ENCODE results near the gene GPR68. TPM values are rescaled to one million over a fixed set of nuclear protein-coding genes. Genes with fewer than 3 reads are reported as not detected.
A peak's percentile ranks its signal among the peaks of the same experiment; 100 is the strongest.
"Not testable (repeated sequence)": the region's sequence is repeated elsewhere in the genome, so short reads cannot be mapped to it uniquely, and the experiment has no call there.

Gene GPR68
- total RNA-seq, 1 experiment from 2014 or later: not detected

- no peak overlapping the region for H3K4me3 ChIP-seq (ENCODE audit: low read length)
- H3K27ac ChIP-seq (ENCODE audit: low read length): no peak overlapping the region
- no peaks in the 10 kb centered on the region for H3K9me2 ChIP-seq (replicated peaks; ENCODE audit: insufficient read depth, low read length)
- no peaks in the 10 kb centered on the region for H4K20me1 ChIP-seq (ENCODE audit: insufficient read depth, low read depth, low read length)
- no peak overlapping the region for H3K4me2 ChIP-seq (ENCODE audit: low read depth, low read length, poor library complexity, severe bottlenecking)
- no peak overlapping the region for H2AFZ ChIP-seq (ENCODE audit: low read length)
- H3K9me3 ChIP-seq (ENCODE audit: low read length): no peaks in the 10 kb centered on the region
- peaks cover 28% of the 10 kb centered on the region for H3K4me1 ChIP-seq (ENCODE audit: low read length)
- H3K36me3 ChIP-seq (ENCODE audit: insufficient read depth, low read length): no peaks in the 10 kb centered on the region
- H3K79me2 ChIP-seq (ENCODE audit: low read length): no peaks in the 10 kb centered on the region
- DNase-seq: no peak
- no peaks in the 10 kb centered on the region; the same call in 1 of the 2 replicates for H3K27me3 ChIP-seq (ENCODE audit: low read length)
- H3K9ac ChIP-seq (ENCODE audit: low read length): no peak overlapping the region
These were observed 10.0 kb upstream of the GPR68 start for GRCh38 chr14:91254461-91254860.

GRCh38 chr14:91253795-91254323 is 9.4 kb upstream of the GPR68 start:
- peak overlapping the region; percentile 50 for H3K4me2 ChIP-seq (ENCODE audit: low read depth, low read length, poor library complexity, severe bottlenecking)
- H3K9me2 ChIP-seq (replicated peaks; ENCODE audit: insufficient read depth, low read length): no peaks in the 10 kb centered on the region
- no peaks in the 10 kb centered on the region for H3K79me2 ChIP-seq (ENCODE audit: low read length)
- H3K36me3 ChIP-seq (ENCODE audit: insufficient read depth, low read length): no peaks in the 10 kb centered on the region
- H3K9me3 ChIP-seq (ENCODE audit: low read length): no peaks in the 10 kb centered on the region
- no peak for DNase-seq
- peak overlapping the region; percentile 26; the same call in 1 of the 2 replicates for H3K9ac ChIP-seq (ENCODE audit: low read length)
- no peaks in the 10 kb centered on the region; the same call in 1 of the 2 replicates for H3K27me3 ChIP-seq (ENCODE audit: low read length)
- H3K27ac ChIP-seq (ENCODE audit: low read length): no peak overlapping the region
- peaks cover 32% of the 10 kb centered on the region for H3K4me1 ChIP-seq (ENCODE audit: low read length)
- H2AFZ ChIP-seq (ENCODE audit: low read length): no peak overlapping the region
- no peaks in the 10 kb centered on the region for H4K20me1 ChIP-seq (ENCODE audit: insufficient read depth, low read depth, low read length)
- peak overlapping the region; percentile 48; the same call in 1 of the 2 replicates for H3K4me3 ChIP-seq (ENCODE audit: low read length)

DNA sequence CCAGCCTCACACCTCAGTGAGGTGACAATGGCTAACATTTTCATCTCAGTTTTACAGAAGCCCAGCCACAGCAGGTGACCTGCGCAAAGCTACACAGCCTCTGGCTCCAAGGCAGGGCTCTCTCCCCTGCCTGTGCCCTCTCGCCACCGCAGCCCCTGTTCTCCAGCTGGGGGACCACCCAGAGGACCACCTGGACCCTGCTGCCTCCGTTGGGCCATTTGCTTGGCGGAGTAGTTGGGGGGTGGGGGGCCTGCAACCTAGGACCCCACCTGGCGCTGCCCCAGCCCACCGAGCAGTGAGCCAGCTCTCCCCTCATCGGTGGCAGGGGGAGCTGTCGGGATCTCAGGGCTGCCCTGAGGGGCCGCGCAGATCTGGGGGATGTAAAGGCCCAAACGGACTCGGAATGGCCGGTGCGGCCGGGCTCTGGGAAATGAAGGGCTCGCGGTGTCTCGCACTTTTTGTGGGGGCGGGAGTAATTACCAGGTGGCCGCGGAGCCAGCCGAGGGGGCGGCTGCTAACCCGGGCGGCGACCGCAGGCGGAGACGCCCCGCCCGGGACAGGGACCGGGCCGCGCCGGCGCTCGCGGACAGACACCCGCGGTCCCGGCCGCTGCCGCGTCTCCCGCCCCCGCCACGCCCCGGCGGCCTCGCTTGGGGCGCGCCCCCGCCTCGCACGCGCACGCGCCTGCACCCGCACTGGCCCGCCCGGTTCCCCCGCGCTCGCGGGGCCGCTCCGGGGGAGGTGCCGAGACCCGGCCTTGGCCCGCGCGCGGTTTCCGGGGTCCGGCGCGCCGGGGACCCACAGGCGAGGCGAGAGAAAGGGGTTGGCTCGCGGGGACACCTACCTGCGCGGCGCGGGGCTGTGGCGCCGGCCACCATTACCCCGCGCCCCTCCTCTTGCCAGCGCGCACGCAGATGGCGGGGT is 8.6 kb upstream of the GPR68 start:
- peak overlapping the region; percentile 46 for H3K9ac ChIP-seq (ENCODE audit: low read length)
- H3K27me3 ChIP-seq (ENCODE audit: low read length): no peaks in the 10 kb centered on the region; the same call in 1 of the 2 replicates
- H3K4me2 ChIP-seq (ENCODE audit: low read depth, low read length, poor library complexity, severe bottlenecking): peak overlapping the region; percentile 72
- peak overlapping the region; percentile 65 for H3K4me3 ChIP-seq (ENCODE audit: low read length)
- H3K9me3 ChIP-seq (ENCODE audit: low read length): no peaks in the 10 kb centered on the region
- no peak for DNase-seq
- no peaks in the 10 kb centered on the region for H4K20me1 ChIP-seq (ENCODE audit: insufficient read depth, low read depth, low read length)
- peaks cover 32% of the 10 kb centered on the region for H3K4me1 ChIP-seq (ENCODE audit: low read length)
- no peaks in the 10 kb centered on the region for H3K79me2 ChIP-seq (ENCODE audit: low read length)
- peak overlapping the region; percentile 34; the same call in 1 of the 2 replicates for H2AFZ ChIP-seq (ENCODE audit: low read length)
- no peak overlapping the region for H3K27ac ChIP-seq (ENCODE audit: low read length)
- H3K36me3 ChIP-seq (ENCODE audit: insufficient read depth, low read length): no peaks in the 10 kb centered on the region
- H3K9me2 ChIP-seq (replicated peaks; ENCODE audit: insufficient read depth, low read length): no peaks in the 10 kb centered on the region

DNA sequence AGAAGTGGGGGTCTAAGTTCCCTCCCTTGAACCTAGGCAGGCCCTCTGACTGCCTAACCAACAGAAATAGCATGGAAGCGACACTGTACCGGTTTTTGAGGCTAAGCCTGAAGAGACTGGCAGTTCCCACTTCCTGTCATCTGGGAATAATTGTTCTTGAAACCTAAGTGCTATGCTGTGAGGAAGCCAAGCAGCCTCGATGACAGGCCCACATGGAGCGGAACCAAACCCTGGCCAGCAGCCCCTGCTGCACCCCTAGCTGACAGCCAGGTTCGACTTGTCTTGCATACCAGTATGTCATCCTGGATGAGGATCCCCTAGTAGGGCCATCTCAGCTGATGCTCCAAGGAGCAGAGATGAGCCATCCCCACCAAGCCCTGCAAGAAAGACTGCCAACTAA is 6.4 kb upstream of the GPR68 start:
- H3K9ac ChIP-seq (ENCODE audit: low read length): no peak overlapping the region

DNA sequence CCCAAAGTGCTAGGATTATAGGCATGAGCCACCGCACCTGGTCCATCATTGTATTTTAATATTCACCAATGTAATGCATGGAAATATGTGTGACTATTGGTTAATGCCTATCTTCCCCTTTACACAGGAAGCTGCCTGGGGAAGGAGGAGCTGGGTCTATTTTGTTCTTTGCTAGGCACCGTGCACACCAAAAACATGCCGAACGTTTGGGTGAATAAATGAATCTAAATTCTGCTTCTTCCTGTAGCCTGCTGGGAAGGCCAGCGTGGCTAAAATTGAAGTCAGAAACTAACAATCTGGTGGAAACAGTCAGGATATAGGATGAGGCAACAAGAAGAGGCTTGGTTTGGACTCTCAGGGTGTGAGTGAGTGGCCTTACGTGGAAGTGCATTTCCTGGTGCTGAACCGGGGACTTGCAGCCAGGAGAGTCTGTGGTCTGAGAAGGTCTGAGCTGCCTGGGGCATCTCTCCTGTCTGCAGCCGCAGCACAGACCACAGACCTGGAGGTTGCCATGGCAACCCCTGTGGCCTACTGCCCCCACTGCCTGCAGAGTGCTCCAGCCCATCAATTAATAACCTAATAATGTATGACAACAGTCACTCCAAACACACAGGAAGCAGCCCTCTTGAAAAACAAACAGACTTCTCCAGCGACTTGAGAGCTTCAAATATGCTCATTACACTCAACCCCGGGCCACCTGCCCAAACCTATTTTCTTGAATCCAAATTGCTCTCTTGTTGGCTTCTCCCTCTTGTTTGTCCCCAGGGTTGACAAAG is 5.5 kb upstream of the GPR68 start:
- Histone ChIP-seq H3K9me2 (replicated peaks; ENCODE audit: insufficient read depth, low read length) (no peaks in the 10 kb centered on the region), H3K4me2 (ENCODE audit: low read depth, low read length, poor library complexity, severe bottlenecking) (peak overlapping the region; percentile 60), H3K9ac (ENCODE audit: low read length) (peak overlapping the region; percentile 53), H3K79me2 (ENCODE audit: low read length) (no peaks in the 10 kb centered on the region), H3K36me3 (ENCODE audit: insufficient read depth, low read length) (no peaks in the 10 kb centered on the region), H3K4me3 (ENCODE audit: low read length) (no peak overlapping the region), H3K27me3 (ENCODE audit: low read length) (no peaks in the 10 kb centered on the region; the same call in 1 of the 2 replicates), H4K20me1 (ENCODE audit: insufficient read depth, low read depth, low read length) (no peaks in the 10 kb centered on the region), H3K27ac (ENCODE audit: low read length) (peak overlapping the region; percentile 85), H3K9me3 (ENCODE audit: low read length) (no peaks in the 10 kb centered on the region), H3K4me1 (ENCODE audit: low read length) (peaks cover 35% of the 10 kb centered on the region), H2AFZ (ENCODE audit: low read length) (peak overlapping the region; percentile 23; the same call in 1 of the 2 replicates)
- peak; percentile 78 for DNase-seq

More for the DNA sequence above, 6.4 kb upstream of the GPR68 start:
- Histone ChIP-seq H3K27ac (ENCODE audit: low read length) (peak overlapping the region; percentile 85), H3K9me2 (replicated peaks; ENCODE audit: insufficient read depth, low read length) (no peaks in the 10 kb centered on the region), H3K36me3 (ENCODE audit: insufficient read depth, low read length) (no peaks in the 10 kb centered on the region), H3K27me3 (ENCODE audit: low read length) (no peaks in the 10 kb centered on the region; the same call in 1 of the 2 replicates), H3K4me2 (ENCODE audit: low read depth, low read length, poor library complexity, severe bottlenecking) (no peak overlapping the region), H2AFZ (ENCODE audit: low read length) (no peak overlapping the region), H3K9me3 (ENCODE audit: low read length) (no peaks in the 10 kb centered on the region), H4K20me1 (ENCODE audit: insufficient read depth, low read depth, low read length) (no peaks in the 10 kb centered on the region), H3K4me3 (ENCODE audit: low read length) (no peak overlapping the region), H3K79me2 (ENCODE audit: low read length) (no peaks in the 10 kb centered on the region), H3K4me1 (ENCODE audit: low read length) (peaks cover 35% of the 10 kb centered on the region)
- DNase-seq: no peak

- Histone ChIP-seq H4K20me1 (ENCODE audit: insufficient read depth, low read depth, low read length) (no peaks in the 10 kb centered on the region), H3K9me3 (ENCODE audit: low read length) (no peaks in the 10 kb centered on the region), H3K27me3 (ENCODE audit: low read length) (no peaks in the 10 kb centered on the region), H3K9me2 (replicated peaks; ENCODE audit: insufficient read depth, low read length) (no peaks in the 10 kb centered on the region), H3K79me2 (ENCODE audit: low read length) (no peaks in the 10 kb centered on the region), H3K4me2 (ENCODE audit: low read depth, low read length, poor library complexity, severe bottlenecking) (no peak overlapping the region), H3K4me1 (ENCODE audit: low read length) (peaks cover 59% of the 10 kb centered on the region), H3K27ac (ENCODE audit: low read length) (no peak overlapping the region), H2AFZ (ENCODE audit: low read length) (no peak overlapping the region), H3K4me3 (ENCODE audit: low read length) (no peak overlapping the region), H3K9ac (ENCODE audit: low read length) (no peak overlapping the region), H3K36me3 (ENCODE audit: insufficient read depth, low read length) (no peaks in the 10 kb centered on the region)
- DNase-seq: peak; percentile 67
These were observed 1.7 kb upstream of the GPR68 start for GRCh38 chr14:91246051-91246852.

- not testable (repeated sequence) for H3K27me3 ChIP-seq (ENCODE audit: low read length); H3K4me2 ChIP-seq (ENCODE audit: low read depth, low read length, poor library complexity, severe bottlenecking); H3K9me3 ChIP-seq (ENCODE audit: low read length); H4K20me1 ChIP-seq (ENCODE audit: insufficient read depth, low read depth, low read length); H2AFZ ChIP-seq (ENCODE audit: low read length); H3K4me3 ChIP-seq (ENCODE audit: low read length); H3K79me2 ChIP-seq (ENCODE audit: low read length); H3K27ac ChIP-seq (ENCODE audit: low read length); H3K9me2 ChIP-seq (replicated peaks; ENCODE audit: insufficient read depth, low read length); H3K9ac ChIP-seq (ENCODE audit: low read length); H3K36me3 ChIP-seq (ENCODE audit: insufficient read depth, low read length); DNase-seq
- H3K4me1 ChIP-seq (ENCODE audit: low read length): peaks cover 55% of the 10 kb centered on the region
These were observed 1.1 kb upstream of the GPR68 start for GRCh38 chr14:91245616-91246015.

All from Karpas-422 (cell line).